Measurements from ENCODE around the gene ATG9A. TPM values are rescaled to one million over a fixed set of nuclear protein-coding genes. Genes with fewer than 3 reads are reported as not detected.

ATG9A gene
- total and polyA plus RNA-seq, 9 of the 15 experiments (the other 6 are each of a cell fraction or from before 2014, with no cell fraction given), result 0.25 to 65.6 (median 23.4) TPM

DNA sequence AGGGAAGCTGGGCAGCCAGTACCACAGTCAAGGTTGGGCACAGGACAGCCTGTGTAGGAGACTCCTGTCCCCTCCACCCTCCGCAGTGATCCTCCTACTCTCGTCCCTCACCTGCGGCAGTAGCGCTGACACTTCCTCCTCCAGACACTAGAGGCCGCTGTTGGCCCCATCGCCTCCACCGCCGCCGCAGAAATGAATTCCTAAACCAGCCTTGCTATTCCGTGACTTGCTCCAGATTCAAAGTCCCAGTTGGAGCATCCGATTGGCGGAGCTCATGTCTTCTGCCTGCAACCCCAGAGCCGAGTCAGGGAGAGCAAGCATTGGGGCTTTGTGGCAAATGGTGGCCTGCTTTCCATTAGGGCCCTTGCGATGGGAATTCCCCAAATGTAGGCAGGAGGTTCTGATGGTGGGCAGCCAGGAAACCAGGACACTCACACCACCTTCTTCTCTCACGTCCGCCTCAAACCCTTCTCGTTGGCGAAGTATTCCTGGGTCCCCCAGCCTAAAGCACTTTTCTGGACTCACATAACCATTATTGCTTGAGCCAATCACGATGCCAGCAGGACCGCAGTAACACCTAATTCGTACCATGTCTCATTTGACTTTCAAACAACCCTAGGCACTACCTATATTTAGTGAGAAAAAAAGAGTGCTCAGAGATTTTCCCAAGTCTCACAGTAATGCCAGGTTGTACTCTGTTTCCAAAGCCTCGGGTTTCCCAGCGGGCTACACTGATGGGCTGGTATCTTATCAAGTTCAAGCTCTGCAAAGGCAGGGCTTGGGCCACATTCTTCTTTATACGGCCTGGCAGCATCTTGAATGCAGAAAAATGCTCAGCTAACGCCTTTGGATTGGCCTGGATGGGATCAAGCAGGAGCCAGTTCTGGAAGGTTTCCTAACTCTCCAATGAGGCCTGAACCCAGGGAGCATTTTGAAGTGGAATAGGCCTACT lies 48.5 kb upstream of the ATG9A start (continued):
- TF ChIP-seq MAZ (CRISPR knock-in tag; conservative IDR thresholded peaks at IDR 0.05 in 1 of 2, IDR thresholded peaks at IDR 0.05 in 1 of 2) (0 out of 4 replicates have a peak, but pooled peaks of 1 of the 2 experiments have one; percentile 41), TRIM28 (IDR thresholded peaks at IDR 0.05) (no peak), SMAD3 (CRISPR knock-in tag; conservative IDR thresholded peaks at IDR 0.05) (no peak), NR4A1 (CRISPR knock-in tag; IDR thresholded peaks at IDR 0.05) (no peak), NR4A1 (tag; IDR thresholded peaks at IDR 0.05) (no peak), FOXP1 (CRISPR knock-in tag; IDR thresholded peaks at IDR 0.05) (no peak), JUND (IDR thresholded peaks at IDR 0.05; ENCODE audit: borderline replicate concordance, low read depth, low read length) (no peak), JUND (tag; IDR thresholded peaks at IDR 0.05; ENCODE audit: borderline replicate concordance, low read depth, low read length) (peak; percentile 39; the same call in 1 of the 3 replicates), RBM17 (IDR thresholded peaks at IDR 0.05; ENCODE audit: borderline replicate concordance, low read depth, low read length) (no peak), NRF1 (conservative IDR thresholded peaks at IDR 0.05 in 1 of 2, IDR thresholded peaks at IDR 0.05 in 1 of 2) (0 out of 4 replicates have a peak, but pooled peaks of 1 of the 2 experiments have one; percentile 34), KAT7 (CRISPR knock-in tag; IDR thresholded peaks at IDR 0.05; ENCODE audit: borderline replicate concordance) (0 out of 2 replicates have a peak, but pooled peaks have one; percentile 24), CXXC5 (CRISPR knock-in tag; IDR thresholded peaks at IDR 0.05) (0 out of 2 replicates have a peak, but pooled peaks have one; percentile 19), KAT2B (IDR thresholded peaks at IDR 0.05; ENCODE audit: low read depth, low read length) (no peak), ZNF695 (CRISPR knock-in tag; IDR thresholded peaks at IDR 0.05) (no peak), ARID1B (IDR thresholded peaks at IDR 0.05) (no peak), CHD2 (IDR thresholded peaks at IDR 0.05; ENCODE audit: low read depth, low read length) (no peak), L3MBTL2 (IDR thresholded peaks at IDR 0.05) (0 out of 2 replicates have a peak, but pooled peaks have one; percentile 10), MED1 (CRISPR knock-in tag; IDR thresholded peaks at IDR 0.05; ENCODE audit: borderline replicate concordance) (no peak), ZEB2 (IDR thresholded peaks at IDR 0.05) (0 out of 2 replicates have a peak, but pooled peaks have one; percentile 19), ESRRA (IDR thresholded peaks at IDR 0.05; ENCODE audit: borderline replicate concordance, low read depth) (no peak), SP2 (IDR thresholded peaks at IDR 0.05; ENCODE audit: extremely low read depth, low read depth, low read length, poor library complexity, severe bottlenecking) (no peak), FOSL1 (tag; conservative IDR thresholded peaks at IDR 0.05) (no peak), MEIS2 (IDR thresholded peaks at IDR 0.05; ENCODE audit: partially characterized antibody) (peak; percentile 2), NFATC3 (IDR thresholded peaks at IDR 0.05) (no peak), ARID2 (IDR thresholded peaks at IDR 0.05) (0 out of 2 replicates have a peak, but pooled peaks have one; percentile 6), SMARCA5 (IDR thresholded peaks at IDR 0.05) (no peak), ZNF561 (CRISPR knock-in tag; conservative IDR thresholded peaks at IDR 0.05) (no peak)
- TF ChIP-seq, protein P1, sequence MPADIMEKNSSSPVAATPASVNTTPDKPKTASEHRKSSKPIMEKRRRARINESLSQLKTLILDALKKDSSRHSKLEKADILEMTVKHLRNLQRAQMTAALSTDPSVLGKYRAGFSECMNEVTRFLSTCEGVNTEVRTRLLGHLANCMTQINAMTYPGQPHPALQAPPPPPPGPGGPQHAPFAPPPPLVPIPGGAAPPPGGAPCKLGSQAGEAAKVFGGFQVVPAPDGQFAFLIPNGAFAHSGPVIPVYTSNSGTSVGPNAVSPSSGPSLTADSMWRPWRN (IDR thresholded peaks at IDR 0.05; ENCODE audit: low read depth), result no peak
- TF ChIP-seq, protein P2, sequence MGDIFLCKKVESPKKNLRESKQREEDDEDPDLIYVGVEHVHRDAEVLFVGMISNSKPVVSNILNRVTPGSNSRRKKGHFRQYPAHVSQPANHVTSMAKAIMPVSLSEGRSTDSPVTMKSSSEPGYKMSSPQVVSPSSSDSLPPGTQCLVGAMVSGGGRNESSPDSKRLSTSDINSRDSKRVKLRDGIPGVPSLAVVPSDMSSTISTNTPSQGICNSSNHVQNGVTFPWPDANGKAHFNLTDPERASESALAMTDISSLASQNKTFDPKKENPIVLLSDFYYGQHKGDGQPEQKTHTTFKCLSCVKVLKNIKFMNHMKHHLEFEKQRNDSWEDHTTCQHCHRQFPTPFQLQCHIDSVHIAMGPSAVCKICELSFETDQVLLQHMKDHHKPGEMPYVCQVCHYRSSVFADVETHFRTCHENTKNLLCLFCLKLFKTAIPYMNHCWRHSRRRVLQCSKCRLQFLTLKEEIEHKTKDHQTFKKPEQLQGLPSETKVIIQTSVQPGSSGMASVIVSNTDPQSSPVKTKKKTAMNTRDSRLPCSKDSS (IDR thresholded peaks at IDR 0.05; ENCODE audit: low read depth, partially characterized antibody), result no peak
